CD14-positive monocyte (primary cell): ENCODE results near the gene FCRL5. TPM values are rescaled to one million over a fixed set of nuclear protein-coding genes. Genes with fewer than 3 reads are reported as not detected.

Source experiments
- DNase-seq, 3 donors: peaks; one replicate each; pipeline ENCODE4 v3.0.0-alpha.2; 2011 to 2022
- H2AFZ ChIP-seq: 2 replicates; pipeline ENCODE4 v1.6.0; 2012; ENCODE audit warnings: mild to moderate bottlenecking, low read depth, low read length, inconsistent platforms; ENCODE audit not compliant: insufficient read depth, poor library complexity, severe bottlenecking
- H3K27ac ChIP-seq, 2 donors: 1 replicate in 1 of 2; 2 replicates in 1 of 2; pipeline ENCODE4 v1.5.1; 2012 to 2013; ENCODE audit warnings: low read length in 2 of 2, control low read depth in 1 of 2, inconsistent platforms in 1 of 2, low read depth in 1 of 2, mild to moderate bottlenecking in 1 of 2
- H3K27me3 ChIP-seq, 2 donors: one replicate each; pipeline versions ENCODE4 v1.6.0 to v1.6.1; 2011 to 2013; ENCODE audit warnings: low read length in 2 of 2; ENCODE audit not compliant: control insufficient read depth in 2 of 2, insufficient read depth in 2 of 2
- H3K36me3 ChIP-seq, 2 donors: replicated peaks in 1 of 2; 1 replicate in 1 of 2; 2 replicates in 1 of 2; pipeline versions ENCODE4 v1.5.1 to v1.6.1; 2012 to 2013; ENCODE audit warnings: low read length in 2 of 2, control low read depth in 1 of 2, inconsistent platforms in 1 of 2, mild to moderate bottlenecking in 1 of 2; ENCODE audit not compliant: insufficient read depth in 2 of 2, control insufficient read depth in 1 of 2
- H3K4me1 ChIP-seq, 2 donors: 1 replicate in 1 of 2; 2 replicates in 1 of 2; pipeline versions ENCODE4 v1.5.1 to v1.6.1; 2012 to 2013; ENCODE audit warnings: low read length in 2 of 2, control low read depth in 1 of 2, inconsistent platforms in 1 of 2, mild to moderate bottlenecking in 1 of 2, moderate library complexity in 1 of 2; ENCODE audit not compliant: insufficient read depth in 2 of 2, control insufficient read depth in 1 of 2
- H3K4me2 ChIP-seq: replicated peaks from 2 replicates; pipeline ENCODE3; 2012; ENCODE audit warnings: low read length, moderate library complexity, mild to moderate bottlenecking; ENCODE audit not compliant: poor library complexity, severe bottlenecking; ENCODE audit errors: extremely low read depth
- H3K4me3 ChIP-seq, 3 experiments: fragments of 200-600 bp in 1 of 3; sonication (generic) in 1 of 3; replicated peaks in 1 of 3; 1 replicate in 2 of 3; 2 replicates in 1 of 3; pipeline ENCODE4 v1.5.1; 2011 to 2013; ENCODE audit warnings: low read length in 3 of 3, mild to moderate bottlenecking in 3 of 3, control low read depth in 2 of 3, low read depth in 2 of 3, inconsistent platforms in 1 of 3, moderate library complexity in 1 of 3
- H3K79me2 ChIP-seq: 2 replicates; pipeline ENCODE4 v1.6.0; 2012; ENCODE audit warnings: mild to moderate bottlenecking, control low read depth, inconsistent platforms, low read length, moderate library complexity; ENCODE audit not compliant: insufficient read depth
- H3K9ac ChIP-seq: 2 replicates; pipeline ENCODE4 v1.6.0; 2017; ENCODE audit warnings: low read length, mild to moderate bottlenecking; ENCODE audit not compliant: insufficient read depth, poor library complexity, severe bottlenecking
- H3K9me3 ChIP-seq, 2 donors: replicated peaks in 1 of 2; 1 replicate in 1 of 2; 2 replicates in 1 of 2; pipeline versions ENCODE4 v1.5.1 to v1.6.1; 2012 to 2013; ENCODE audit warnings: low read length in 2 of 2, control low read depth in 1 of 2; ENCODE audit not compliant: control insufficient read depth in 1 of 2, insufficient read depth in 1 of 2
- H4K20me1 ChIP-seq: 2 replicates; pipeline ENCODE4 v1.6.0; 2012; ENCODE audit warnings: mild to moderate bottlenecking, low read length, control low read depth, moderate library complexity; ENCODE audit not compliant: insufficient read depth
- H3K27ac Mint-ChIP-seq, 7 donors: one replicate each; pipeline ENCODE4 v1.8.0; 2020; ENCODE audit warnings: mild to moderate bottlenecking in 7 of 7, mixed read lengths in 7 of 7, moderate library complexity in 6 of 7, inconsistent platforms in 2 of 7
- H3K27me3 Mint-ChIP-seq, 3 donors: one replicate each; pipeline ENCODE4 v1.8.0; 2021 to 2022; ENCODE audit warnings: low read depth in 3 of 3, mild to moderate bottlenecking in 3 of 3, mixed read lengths in 3 of 3, moderate library complexity in 3 of 3, inconsistent platforms in 1 of 3
- H3K36me3 Mint-ChIP-seq, 2 donors: one replicate each; pipeline ENCODE4 v1.8.0; 2020; ENCODE audit warnings: mixed read lengths in 2 of 2, inconsistent platforms in 1 of 2, mild to moderate bottlenecking in 1 of 2
- H3K4me1 Mint-ChIP-seq: one replicate; pipeline ENCODE4 v1.8.0; 2020; ENCODE audit warnings: mild to moderate bottlenecking, mixed read lengths
- H3K4me3 Mint-ChIP-seq, 2 donors: one replicate each; pipeline ENCODE4 v1.8.0; 2020; ENCODE audit warnings: mild to moderate bottlenecking in 2 of 2, mixed read lengths in 2 of 2, moderate library complexity in 1 of 2
- H3K9me3 Mint-ChIP-seq, 7 donors: one replicate each; pipeline ENCODE4 v1.8.0; 2020 to 2022; ENCODE audit warnings: mixed read lengths in 7 of 7, mild to moderate bottlenecking in 6 of 7, moderate library complexity in 6 of 7, inconsistent platforms in 2 of 7
- CTCF ChIP-seq: fragments of 200-600 bp; IDR thresholded peaks from one replicate; pipeline ENCODE4 v1.8.0; 2022; ENCODE audit warnings: antibody characterized with exemption, mild to moderate bottlenecking
- WGBS: methylation state at CpG from one replicate; pipeline ENCODE4 v1.1.5; 2013; ENCODE audit warnings: missing lambda C conversion rate; ENCODE audit not compliant: insufficient coverage; 5-methylcytosine and 5-hydroxymethylcytosine counted together
- intact Hi-C, 2 donors: fragments of 100-400 bp; cut with micrococcal nuclease; formaldehyde crosslinking; loops; one replicate each; pipeline versions ENCODE4 v1.15.0 to v1.15.1; 2023
- polyA plus RNA-seq, 3 donors: library from polyadenylated mRNA; depleted of rRNA in 1 of 3; unstranded in 2 of 3; stranded (reverse) in 1 of 3; fragments of 300-500 nt in 2 of 3; fragments of >200 nt in 1 of 3; fragmentation: Illumina TruSeq in 2 of 3; gene quantifications; 1 replicate in 2 of 3; 2 replicates in 1 of 3; pipeline ENCODE4 v1.2.3, GENCODE V29; 2012 to 2021

Gene FCRL5
- polyA plus RNA-seq, 3 donors: 0.06 to 0.25 TPM; not detected in 1

- no peak for TF ChIP-seq CTCF
- Histone ChIP-seq H3K9ac (no peak overlapping the region), H3K36me3 (no peaks in the 10 kb centered on the region), H4K20me1 (no peaks in the 10 kb centered on the region), H3K79me2 (no peaks in the 10 kb centered on the region), H3K4me3 (no peak overlapping the region), H3K27ac (no peak overlapping the region), H3K9me3 (no peaks in the 10 kb centered on the region), H3K4me1 (no peaks in the 10 kb centered on the region), H3K27me3 (no peaks in the 10 kb centered on the region), H2AFZ (no peak overlapping the region), H3K4me2 (no peak overlapping the region)
- intact Hi-C loops: loop anchor here (5.0 kb wide), 2 partner anchors 297 to 322 kb away; no protein-coding TSS in a partner anchor
- peaks cover 3% of the 10 kb centered on the region for H3K4me1 Mint-ChIP-seq
- H3K27ac Mint-ChIP-seq: no peak overlapping the region
- DNase-seq: no peak
- 67% methylated on average over 3 of the region's 4 CpGs for WGBS
- no peaks in the 10 kb centered on the region for H3K36me3 Mint-ChIP-seq
- H3K4me3 Mint-ChIP-seq: no peak overlapping the region
- peaks cover 6 to 15% (median 6%) of the 10 kb centered on the region in 3 donors for H3K27me3 Mint-ChIP-seq
- peaks cover 0 to 4% (median 2%) of the 10 kb centered on the region in 7 donors for H3K9me3 Mint-ChIP-seq
Measured at GRCh38 chr1:157494093-157494492, 58.2 kb downstream of the FCRL5 start.

- Histone ChIP-seq H3K36me3 (no peaks in the 10 kb centered on the region), H3K4me2 (no peak overlapping the region), H3K9ac (no peak overlapping the region), H3K27me3 (no peaks in the 10 kb centered on the region), H3K27ac (no peak overlapping the region), H4K20me1 (no peaks in the 10 kb centered on the region), H3K4me3 (no peak overlapping the region), H3K79me2 (no peaks in the 10 kb centered on the region), H3K4me1 (no peaks in the 10 kb centered on the region), H3K9me3 (no peaks in the 10 kb centered on the region), H2AFZ (no peak overlapping the region)
- WGBS: 31% methylated on average over 9 of the region's 14 CpGs
- TF ChIP-seq CTCF: peak; percentile 74
- Mint-ChIP-seq H3K4me3 (no peak overlapping the region), H3K27me3 (peaks cover 4 to 12% (median 6%) of the 10 kb centered on the region in 3 donors), H3K36me3 (no peaks in the 10 kb centered on the region), H3K27ac (peak overlapping the region in 1 of 7 donors; percentile 13), H3K9me3 (peaks cover 0 to 2% (median 0%) of the 10 kb centered on the region in 7 donors), H3K4me1 (peaks cover 4% of the 10 kb centered on the region)
- intact Hi-C loops: loop anchor here (5.0 kb wide), 2 partner anchors 293 to 318 kb away; no protein-coding TSS in a partner anchor
- DNase-seq: peak; percentile 33 to 62 (median 52)
Measured at GRCh38 chr1:157490467-157491165, 61.7 kb downstream of the FCRL5 start.
